Muscle layer of duodenum (tissue), 2 donors: Measurements from ENCODE around the gene TEKT4.
"Not testable (repeated sequence)": the region's sequence is repeated elsewhere in the genome, so short reads cannot be mapped to it uniquely, and the experiment has no call there.

ENCODE experiments used
- H3K27ac ChIP-seq: one replicate; pipeline ENCODE4 v1.7.0; 2013; ENCODE audit warnings: mild to moderate bottlenecking, low read length
- H3K27me3 ChIP-seq: one replicate; pipeline ENCODE4 v1.7.0; 2013; ENCODE audit warnings: low read depth, mild to moderate bottlenecking, control low read depth, low read length
- H3K36me3 ChIP-seq, 2 donors: one replicate each; pipeline ENCODE4 v1.7.0; 2013; ENCODE audit warnings: low read length in 2 of 2, control low read depth in 1 of 2, mild to moderate bottlenecking in 1 of 2; ENCODE audit not compliant: insufficient read depth in 2 of 2, control insufficient read depth in 1 of 2
- H3K4me1 ChIP-seq, 2 donors: one replicate each; pipeline ENCODE4 v1.7.0; 2013; ENCODE audit warnings: low read length in 2 of 2, mild to moderate bottlenecking in 2 of 2, control low read depth in 1 of 2, moderate library complexity in 1 of 2; ENCODE audit not compliant: insufficient read depth in 2 of 2, control insufficient read depth in 1 of 2
- H3K4me3 ChIP-seq, 2 donors: one replicate each; pipeline ENCODE4 v1.7.0; 2013; ENCODE audit warnings: low read length in 2 of 2, low read depth in 1 of 2, mild to moderate bottlenecking in 1 of 2
- H3K9me3 ChIP-seq, 2 donors: one replicate each; pipeline ENCODE4 v1.7.0; 2013; ENCODE audit warnings: low read length in 2 of 2, control low read depth in 1 of 2, mild to moderate bottlenecking in 1 of 2; ENCODE audit not compliant: control insufficient read depth in 1 of 2
- donor health status: healthy.

Gene TEKT4, protein sequence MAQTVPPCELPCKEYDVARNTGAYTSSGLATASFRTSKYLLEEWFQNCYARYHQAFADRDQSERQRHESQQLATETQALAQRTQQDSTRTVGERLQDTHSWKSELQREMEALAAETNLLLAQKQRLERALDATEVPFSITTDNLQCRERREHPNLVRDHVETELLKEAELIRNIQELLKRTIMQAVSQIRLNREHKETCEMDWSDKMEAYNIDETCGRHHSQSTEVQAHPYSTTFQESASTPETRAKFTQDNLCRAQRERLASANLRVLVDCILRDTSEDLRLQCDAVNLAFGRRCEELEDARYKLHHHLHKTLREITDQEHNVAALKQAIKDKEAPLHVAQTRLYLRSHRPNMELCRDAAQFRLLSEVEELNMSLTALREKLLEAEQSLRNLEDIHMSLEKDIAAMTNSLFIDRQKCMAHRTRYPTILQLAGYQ

DNA sequence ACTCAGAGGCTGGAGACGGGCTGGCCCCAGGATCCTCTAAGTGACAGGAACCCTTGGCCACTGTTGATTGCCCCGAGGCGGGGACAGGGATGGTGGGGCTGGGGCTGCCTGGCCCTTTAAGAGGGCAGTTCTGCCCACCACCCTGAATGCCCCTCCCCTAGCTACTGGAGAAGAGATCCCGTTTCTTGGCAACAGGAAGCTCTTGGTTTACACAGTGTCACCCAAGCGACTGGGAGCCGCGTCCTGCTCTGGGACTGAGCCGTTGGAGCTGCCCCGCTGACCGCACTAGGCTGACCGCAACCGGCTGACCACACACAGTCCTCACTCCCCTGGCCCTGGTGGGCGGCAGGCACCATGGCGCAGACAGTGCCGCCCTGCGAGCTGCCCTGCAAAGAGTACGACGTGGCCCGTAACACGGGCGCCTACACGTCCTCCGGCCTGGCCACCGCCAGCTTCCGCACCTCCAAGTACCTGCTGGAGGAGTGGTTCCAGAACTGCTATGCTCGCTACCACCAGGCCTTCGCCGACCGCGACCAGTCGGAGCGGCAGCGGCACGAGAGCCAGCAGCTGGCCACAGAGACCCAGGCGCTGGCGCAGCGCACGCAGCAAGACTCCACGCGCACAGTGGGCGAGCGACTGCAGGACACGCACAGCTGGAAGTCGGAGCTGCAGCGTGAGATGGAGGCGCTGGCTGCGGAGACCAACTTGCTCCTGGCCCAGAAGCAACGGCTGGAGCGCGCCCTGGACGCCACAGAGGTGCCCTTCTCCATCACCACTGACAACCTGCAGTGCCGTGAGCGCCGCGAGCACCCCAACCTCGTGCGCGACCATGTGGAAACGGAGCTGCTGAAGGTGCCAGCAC lies at the start of gene TEKT4:
Gene TEKT4, plus strand, starts transcription at position 205 of the 862 bp plus-strand sequence. Its CDS starts 150 bp downstream, at position 355.
- Histone ChIP-seq H3K36me3 (no peaks in the 10 kb centered on the region), H3K4me1 (no peaks in the 10 kb centered on the region), H3K4me3 (no peak within 1 kb of the TSS), H3K9me3 (no peaks in the 10 kb centered on the region), H3K27me3 (no peaks in the 10 kb centered on the region), H3K27ac (no peak within 1 kb of the TSS)

DNA sequence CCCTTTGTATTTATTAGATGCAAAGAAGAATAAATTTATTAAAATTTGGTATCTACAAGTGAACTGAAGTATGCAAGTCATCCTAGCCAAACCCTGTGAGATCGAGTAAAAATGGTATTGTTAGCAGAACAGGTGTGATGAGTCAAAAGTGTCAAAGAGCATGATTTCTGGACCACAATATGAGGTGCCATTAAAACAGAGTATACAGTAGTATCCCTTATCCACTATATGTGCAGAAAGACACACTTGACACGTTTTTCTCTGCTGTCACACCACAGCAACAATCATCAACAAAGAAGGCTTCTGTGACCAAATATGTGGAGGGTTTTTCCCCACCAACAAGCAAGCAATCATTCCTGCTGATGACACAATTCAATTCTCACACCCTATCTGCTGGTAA lies 32.0 kb upstream of the TEKT4 start:
- not testable (repeated sequence) for H3K9me3 ChIP-seq, H3K36me3 ChIP-seq, H3K4me1 ChIP-seq, H3K27me3 ChIP-seq, H3K27ac ChIP-seq, H3K4me3 ChIP-seq

DNA sequence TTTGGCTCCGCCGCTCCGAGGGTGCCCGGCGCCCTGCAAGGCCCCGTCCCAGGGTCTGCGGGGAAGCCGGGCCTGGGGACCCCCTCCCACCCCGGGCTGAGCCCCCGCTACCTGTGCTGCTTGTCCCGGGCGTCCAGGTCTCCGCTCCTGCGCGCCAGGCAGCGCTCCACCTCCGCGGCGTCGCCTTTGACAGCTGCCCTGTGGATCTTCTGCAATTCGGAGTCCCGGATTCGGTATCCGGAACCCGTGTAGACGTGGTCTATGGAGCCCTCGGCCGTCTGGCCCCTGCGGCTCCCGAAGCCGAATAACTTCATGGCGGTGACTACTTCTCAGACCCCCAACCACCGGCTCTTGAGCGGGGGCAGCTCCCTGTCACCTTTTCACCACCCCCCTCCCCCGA lies 14.4 kb upstream of the TEKT4 start:
- H3K9me3 ChIP-seq, H3K27ac ChIP-seq, H3K27me3 ChIP-seq, H3K36me3 ChIP-seq: not testable (repeated sequence)
- Histone ChIP-seq H3K4me3 (peak overlapping the region in 1 of 2 donors; percentile 52), H3K4me1 (peaks cover 0 to 17% of the 10 kb centered on the region in 2 donors)

DNA sequence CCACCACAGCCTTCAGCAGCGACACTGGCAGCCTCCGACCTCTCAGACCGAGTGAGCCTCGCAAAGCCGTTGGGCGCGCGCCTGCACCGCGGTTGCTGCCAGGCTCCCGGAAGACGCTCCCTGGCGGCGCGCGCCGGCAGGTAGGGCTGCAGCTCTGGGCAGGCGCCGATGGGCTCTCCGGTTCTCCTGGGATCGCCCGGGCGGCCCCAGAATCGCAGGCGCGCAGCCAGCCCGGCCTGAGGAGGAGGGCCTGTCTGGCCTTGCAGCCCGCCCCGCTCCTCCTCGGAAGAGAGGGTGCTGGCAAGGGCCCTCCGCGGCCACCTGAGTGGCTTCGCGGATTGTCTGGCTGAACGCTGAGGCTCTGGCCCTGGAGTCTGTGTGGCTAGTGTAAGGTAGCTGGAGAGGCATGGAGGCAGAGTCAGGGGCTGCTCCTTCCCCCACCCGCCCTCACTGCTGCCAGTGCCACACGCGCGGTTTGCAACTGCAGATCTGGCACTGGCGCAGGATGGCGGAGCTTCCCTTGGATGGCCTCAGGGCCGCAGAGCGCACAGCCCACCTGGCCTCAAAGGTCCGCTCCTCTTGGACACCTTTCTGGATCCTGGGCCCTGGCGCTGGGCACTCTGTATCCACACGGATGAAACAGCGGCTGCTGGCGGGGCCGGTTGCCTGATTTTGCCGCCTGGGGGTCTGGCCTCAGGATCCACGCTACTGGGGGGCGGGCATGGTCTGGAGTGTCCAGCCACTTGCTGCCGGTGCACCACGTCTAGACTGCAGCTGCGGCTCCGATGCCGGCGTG lies 13.7 kb upstream of the TEKT4 start:
- Histone ChIP-seq H3K4me1 (peaks cover 0 to 18% of the 10 kb centered on the region in 2 donors), H3K4me3 (peak overlapping the region in 1 of 2 donors; percentile 52)
- not testable (repeated sequence) for H3K9me3 ChIP-seq, H3K36me3 ChIP-seq, H3K27me3 ChIP-seq, H3K27ac ChIP-seq

DNA sequence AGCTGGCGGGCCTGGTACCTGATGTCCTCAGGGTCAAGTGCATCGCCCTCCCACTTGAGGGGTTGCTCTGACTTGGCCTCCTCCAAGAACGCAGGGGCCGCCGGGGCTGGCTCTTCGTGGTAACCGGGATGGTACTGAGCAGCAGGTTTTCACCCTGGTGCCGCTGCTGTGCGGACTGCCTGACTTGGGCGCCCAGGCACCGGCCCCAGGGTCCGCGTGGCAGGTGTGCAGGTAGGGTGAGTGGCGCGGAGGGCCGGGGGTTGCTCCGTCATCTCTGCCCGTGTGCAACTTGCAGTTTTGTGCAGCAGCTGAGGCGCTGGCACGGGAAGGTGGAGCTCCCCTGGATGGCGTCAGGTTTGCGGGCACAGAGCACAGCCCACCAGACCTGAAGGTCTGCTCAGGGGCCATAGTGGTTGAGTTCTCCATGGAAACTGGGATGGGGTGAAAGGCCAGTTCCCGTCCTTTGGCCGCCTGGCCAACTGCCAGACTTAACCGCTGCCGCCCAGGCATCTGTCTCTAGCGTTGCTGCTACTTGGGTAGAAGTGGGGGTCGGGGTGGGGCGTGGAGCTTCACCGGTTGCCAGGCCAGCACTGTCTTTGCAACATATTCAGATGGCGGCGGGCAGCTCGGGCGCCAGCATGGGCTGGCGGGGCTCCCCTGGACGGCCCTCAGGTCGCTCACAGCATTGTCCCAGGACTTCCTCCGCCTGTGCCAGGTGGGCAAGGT lies 12.9 kb upstream of the TEKT4 start:
- not testable (repeated sequence) for H3K27me3 ChIP-seq, H3K4me3 ChIP-seq, H3K9me3 ChIP-seq, H3K36me3 ChIP-seq, H3K27ac ChIP-seq
- peaks cover 0 to 18% of the 10 kb centered on the region in 2 donors for H3K4me1 ChIP-seq

DNA sequence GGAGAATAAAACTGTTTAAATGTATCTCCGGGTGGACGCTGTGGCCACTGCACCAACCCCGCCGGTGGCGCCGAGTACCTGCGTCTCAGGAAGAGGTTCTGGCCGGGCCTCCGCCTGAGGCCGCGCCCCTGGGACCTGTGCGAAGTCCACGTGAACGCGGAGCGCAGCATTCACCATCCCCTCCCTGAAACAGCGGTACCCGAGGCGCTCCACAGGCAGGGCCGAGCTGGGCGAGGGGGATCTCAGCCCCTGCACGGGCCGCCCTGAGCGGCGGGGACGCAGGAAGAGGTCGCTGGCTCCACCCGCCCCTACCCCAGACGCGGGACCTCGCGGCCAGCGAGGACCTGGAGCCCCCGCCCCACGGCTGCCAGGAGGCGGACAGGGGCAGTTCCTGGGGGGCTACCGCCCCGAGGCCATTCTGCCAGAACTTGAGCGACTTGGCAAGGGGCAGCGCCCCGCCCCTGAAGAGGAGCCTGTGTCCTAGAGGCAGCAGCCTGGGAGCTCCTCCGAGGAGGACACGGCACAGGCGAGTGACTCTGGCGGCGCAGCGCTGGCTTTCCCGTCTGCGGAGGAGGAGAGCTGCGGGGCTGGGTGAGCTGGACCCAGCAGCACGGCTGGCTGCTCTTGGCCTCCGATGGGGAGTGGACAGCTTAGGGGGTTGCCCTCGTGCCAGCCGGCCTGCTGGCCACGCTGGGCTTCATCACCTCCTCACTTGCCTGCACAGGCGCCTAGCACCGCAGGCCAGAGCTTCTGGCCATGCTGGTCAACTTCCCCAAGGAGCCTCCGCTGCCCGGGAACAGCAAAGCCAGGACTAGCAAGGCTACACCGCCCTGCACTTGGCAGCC lies 9.7 kb upstream of the TEKT4 start:
- no peaks in the 10 kb centered on the region for H3K27me3 ChIP-seq
- H3K27ac ChIP-seq = no peak overlapping the region
- no peaks in the 10 kb centered on the region for H3K36me3 ChIP-seq
- peaks cover 0 to 18% of the 10 kb centered on the region in 2 donors for H3K4me1 ChIP-seq
- H3K4me3 ChIP-seq = peak overlapping the region in 1 of 2 donors; percentile 19
- no peaks in the 10 kb centered on the region for H3K9me3 ChIP-seq

DNA sequence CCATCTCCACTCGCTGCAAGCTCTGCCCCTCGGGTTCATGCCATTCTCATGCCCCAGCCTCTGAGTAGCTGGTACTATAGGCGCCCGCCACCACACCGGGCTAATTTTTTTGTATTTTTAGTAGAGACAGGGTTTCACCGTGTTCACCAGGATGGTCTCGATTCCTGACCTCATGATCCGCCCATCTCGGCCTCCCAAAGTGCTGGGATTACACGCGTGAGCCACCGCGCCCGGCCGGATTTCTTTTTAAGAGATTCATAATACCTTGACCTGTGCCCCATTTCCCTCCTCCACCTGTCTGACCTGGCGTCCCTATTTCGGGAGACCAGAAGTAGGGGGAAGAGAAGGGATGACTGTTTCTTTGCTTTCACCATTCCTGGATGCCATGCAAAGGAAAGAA lies 8.3 kb upstream of the TEKT4 start:
- H3K9me3 ChIP-seq, H3K36me3 ChIP-seq: not testable (repeated sequence)

DNA sequence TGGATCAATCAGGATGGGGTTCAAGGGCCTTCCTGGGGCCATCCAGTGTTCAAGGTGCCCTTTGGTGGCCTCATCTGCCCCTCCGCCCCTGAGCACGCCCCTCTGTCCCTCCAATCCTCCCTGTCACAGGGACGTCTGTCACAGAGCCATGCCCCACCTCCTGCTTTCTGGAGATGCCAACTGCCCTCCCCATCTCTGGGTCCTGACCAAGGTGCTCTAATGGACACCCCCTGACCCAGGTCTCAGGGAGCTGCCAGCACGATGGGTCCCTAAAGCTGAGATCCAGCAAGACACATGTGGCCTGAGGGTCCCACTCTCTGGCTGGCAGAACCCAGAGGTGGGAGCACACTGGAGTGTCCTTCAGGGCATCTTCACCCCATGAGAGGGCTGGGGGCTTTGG lies 2.1 kb upstream of the TEKT4 start:
- H3K4me1 ChIP-seq = no peaks in the 10 kb centered on the region
- H3K9me3 ChIP-seq = no peaks in the 10 kb centered on the region
- no peaks in the 10 kb centered on the region for H3K36me3 ChIP-seq
- no peak overlapping the region for H3K27ac ChIP-seq
- H3K4me3 ChIP-seq = no peak overlapping the region
- no peaks in the 10 kb centered on the region for H3K27me3 ChIP-seq

More for the DNA sequence above, 8.3 kb upstream of the TEKT4 start:
- not testable (repeated sequence) for H3K27me3 ChIP-seq, H3K27ac ChIP-seq, H3K4me1 ChIP-seq, H3K4me3 ChIP-seq

DNA sequence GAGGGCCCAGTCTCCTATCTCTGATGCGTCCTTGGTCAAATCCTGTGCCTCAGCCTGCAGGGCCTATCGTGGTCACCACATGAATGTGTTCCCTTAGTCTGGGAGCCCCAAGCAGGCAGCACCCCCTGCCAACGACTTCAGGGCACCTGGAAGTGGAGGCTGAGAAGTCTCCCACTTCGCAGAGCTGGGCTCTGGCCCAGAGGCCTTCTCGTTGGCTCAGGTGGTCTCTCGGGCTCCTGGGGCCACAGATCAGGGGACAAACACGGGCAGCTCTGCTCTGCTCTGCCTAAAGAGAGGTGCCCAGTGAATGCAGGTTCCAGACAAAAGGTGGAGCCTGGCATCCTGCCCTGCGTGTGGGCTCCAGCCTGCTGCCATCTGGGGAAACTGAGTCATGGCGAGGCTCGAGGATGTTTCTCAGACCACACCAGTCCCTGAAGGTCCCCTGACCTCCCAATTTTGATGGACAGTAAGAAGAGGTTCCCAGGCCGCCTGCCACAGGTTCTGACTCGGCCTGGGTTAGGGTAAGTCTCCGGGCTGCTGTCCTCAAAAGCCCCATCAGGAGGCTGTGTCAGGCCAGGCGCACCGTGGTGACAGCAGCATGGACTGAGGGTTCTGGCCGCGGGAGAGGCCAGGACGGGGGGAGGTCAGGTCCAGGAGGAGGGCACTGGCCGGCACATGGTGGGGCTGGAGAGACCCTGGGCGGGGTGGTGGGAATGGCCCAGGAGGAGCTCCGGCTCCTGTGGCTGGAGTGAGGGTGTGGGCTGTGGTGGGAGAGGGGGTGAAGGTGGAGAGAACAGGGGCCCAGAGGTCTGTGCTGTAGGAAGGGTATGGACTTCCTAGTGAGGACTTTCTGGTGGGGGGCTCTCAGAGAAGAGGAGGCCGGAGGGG lies 1.4 kb upstream of the TEKT4 start:
- Histone ChIP-seq H3K36me3 (no peaks in the 10 kb centered on the region), H3K27ac (no peak overlapping the region), H3K4me1 (no peaks in the 10 kb centered on the region), H3K4me3 (no peak overlapping the region), H3K9me3 (no peaks in the 10 kb centered on the region), H3K27me3 (no peaks in the 10 kb centered on the region)
